IPS DF 19.7 (cell line): ENCODE data around the gene IGSF8.
A peak's percentile ranks its signal among the peaks of the same experiment; 100 is the strongest.

ENCODE experiments used
- DNase-seq: peaks from one replicate; pipeline ENCODE4 v3.0.0-alpha.2; 2013; ENCODE audit warnings: low read depth, low spot score

IGSF8 gene

DNA sequence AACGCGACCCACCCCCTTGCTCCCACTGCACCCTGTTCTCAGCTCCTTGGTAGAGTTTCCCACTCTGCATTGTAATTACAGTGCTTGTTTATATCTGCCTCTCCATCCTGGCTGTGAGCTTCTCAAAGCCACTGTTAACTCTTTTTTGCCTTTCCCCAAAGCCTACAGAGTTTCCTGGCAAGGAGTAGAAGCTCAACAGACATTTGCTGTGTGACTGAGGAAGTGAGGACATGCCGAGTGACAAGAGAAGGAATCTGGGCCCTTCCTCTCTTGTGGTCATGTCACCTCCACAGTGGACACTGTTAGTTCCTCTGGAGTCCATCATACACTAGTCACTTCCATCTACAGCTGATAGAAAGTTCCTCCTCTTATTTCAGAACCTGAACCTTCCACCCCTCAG lies 6.1 kb upstream of the IGSF8 start:
- no peak for DNase-seq

DNA sequence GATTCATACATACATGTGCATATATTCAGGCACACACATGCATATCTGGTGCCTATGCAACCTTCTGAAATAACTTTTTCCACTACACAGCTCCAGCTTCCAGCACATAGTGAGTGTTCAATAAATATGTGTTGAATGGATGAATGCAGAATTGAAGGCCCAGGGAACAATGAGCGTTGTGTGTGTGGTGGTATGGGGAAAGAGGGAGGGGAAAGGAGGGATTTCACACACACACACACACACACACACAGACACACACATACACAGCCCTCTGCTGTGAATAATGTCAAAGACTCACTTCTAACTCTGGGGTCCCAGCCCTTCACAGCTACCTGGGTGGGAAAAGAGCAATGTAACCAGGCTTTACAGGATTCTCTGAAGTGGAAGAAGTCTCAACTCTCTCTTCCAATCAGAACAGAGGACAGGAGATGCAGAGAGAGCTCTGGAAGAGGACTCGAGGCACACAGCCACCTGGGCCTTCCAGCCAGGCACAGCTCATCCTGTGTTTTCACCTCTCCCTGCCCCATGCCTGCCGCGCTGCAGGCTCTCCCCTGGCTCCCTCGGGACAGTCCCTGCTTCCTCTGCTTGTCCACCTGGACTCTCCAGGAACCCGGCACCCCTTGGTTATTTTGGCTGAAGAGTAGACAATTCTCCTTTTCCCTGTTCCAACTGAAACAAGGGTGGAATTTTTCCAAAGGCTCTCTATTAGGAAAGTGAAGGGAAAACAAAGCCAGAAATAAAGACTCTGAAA lies 5.4 kb upstream of the IGSF8 start:
- no peak for DNase-seq

GRCh38 chr1:160101717-160102522 lies 3.5 kb upstream of the IGSF8 start:
- no peak for DNase-seq

DNA sequence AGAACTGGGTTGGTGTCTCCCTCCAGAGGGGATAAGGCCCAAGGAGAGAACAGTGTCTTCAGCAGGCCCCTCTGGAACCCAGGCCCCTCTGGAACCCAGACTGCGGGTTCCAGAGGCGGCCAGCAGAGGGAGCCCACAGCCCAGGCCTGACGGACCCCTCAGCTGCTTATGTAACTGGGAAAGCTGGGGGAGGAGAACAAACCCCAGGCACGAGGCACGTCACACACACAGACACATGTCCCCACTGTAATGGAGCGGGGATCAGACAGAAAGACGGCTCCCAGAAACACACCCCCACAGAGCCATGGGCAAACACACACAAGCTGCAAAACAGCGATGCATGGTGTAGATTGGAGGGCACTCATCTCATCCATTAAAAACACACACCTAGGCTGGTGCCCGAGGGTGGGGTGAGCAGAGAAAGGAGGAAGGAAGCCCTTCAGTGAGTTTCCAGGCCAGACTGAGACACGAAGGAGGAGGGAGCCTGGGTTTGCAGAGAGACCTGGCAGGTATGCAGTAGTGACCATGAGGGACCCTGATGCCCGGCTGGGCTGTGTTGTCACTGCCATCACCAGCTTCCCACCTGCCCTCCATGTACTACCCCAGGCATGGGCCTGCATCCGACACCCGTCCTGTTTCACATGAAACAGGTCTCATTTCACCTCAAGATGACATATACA lies 2.8 kb upstream of the IGSF8 start:
- DNase-seq = no peak

GRCh38 chr1:160099716-160100375 lies 1.4 kb upstream of the IGSF8 start:
- DNase-seq = no peak

- DNase-seq = no peak
Measured at GRCh38 chr1:160098852-160099561, 588 bp upstream of the IGSF8 start.

GRCh38 chr1:160097151-160097910 lies 1.1 kb downstream of the IGSF8 start:
- no peak for DNase-seq

DNA sequence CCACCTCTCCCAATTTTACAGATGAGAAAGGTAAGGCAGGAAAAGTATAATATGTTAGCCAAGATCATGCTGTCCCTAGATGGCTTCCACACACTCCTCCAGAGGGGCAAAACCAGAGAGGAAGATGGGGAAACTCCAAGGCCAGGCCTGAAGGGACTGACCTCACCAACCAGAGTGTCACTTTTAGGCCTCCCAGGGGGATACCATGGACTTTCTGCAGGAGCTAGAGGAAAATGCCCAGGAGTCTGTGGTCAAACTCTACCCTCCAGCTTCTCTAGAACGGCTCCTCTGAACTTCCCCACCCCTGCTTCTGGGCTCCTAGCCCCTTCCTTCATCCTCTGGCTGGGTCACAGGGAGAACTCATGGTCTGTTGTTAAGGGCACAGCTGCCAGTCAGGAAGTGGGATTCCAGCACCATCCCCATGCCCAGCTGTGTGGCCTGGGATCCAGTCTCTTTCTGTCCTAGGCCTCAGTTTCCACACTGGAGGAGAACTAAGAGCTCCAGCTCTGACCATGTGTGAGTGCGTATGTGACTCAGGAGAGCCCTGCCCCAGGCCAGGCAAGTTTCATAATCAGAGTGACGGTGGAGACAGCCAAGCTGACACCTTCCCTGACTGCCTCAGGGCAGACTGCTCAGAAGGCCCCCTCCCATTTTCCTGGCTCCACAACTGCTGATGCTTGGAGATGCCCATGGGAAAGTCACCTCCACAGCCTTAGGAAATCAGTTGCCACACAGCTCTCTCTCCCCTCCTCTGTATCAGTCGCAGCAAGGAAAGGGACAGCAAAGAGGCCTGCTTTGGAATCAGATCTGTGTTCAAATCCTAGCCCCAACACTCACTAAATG lies 1.9 kb downstream of the IGSF8 start:
- DNase-seq = no peak

DNA sequence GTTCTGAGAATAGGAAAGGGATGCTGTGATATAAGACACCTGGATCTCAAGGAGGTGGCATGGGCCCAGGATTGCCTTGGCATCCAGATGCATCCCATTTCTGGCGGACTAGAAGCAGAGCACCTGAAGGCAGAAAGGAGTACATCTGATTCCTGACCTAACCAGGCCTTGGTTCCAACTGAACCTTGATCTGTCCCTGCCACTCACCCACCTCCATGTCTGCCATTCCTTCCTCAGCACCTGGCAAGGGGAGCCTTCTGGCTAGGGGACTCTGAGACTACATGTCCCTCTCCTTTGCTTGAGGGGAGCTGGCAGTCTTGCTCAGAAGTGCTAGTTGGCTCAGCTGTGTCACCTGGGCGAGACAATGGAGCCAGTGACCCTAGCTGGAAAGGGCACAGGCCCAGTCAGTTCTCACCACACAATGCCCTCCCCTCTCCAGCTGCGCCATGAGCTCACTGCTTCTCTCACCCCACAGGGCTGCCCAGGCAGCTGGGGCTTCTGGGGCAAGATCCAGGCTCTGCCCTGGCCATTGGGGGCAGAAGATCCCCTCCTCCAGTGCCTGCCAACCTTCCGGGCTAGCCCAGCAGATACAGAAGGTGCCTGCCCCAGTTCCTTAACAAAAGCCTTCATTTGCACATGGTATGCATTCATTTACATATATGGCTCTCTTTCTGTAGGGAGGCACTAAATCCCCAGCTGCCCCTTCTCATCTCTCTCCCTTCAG lies 2.9 kb downstream of the IGSF8 start:
- peak; percentile 84 for DNase-seq

GRCh38 chr1:160094806-160095205 lies 3.6 kb downstream of the IGSF8 start:
- no peak for DNase-seq

- no peak for DNase-seq
Measured at GRCh38 chr1:160094291-160094625, 4.2 kb downstream of the IGSF8 start.

DNA sequence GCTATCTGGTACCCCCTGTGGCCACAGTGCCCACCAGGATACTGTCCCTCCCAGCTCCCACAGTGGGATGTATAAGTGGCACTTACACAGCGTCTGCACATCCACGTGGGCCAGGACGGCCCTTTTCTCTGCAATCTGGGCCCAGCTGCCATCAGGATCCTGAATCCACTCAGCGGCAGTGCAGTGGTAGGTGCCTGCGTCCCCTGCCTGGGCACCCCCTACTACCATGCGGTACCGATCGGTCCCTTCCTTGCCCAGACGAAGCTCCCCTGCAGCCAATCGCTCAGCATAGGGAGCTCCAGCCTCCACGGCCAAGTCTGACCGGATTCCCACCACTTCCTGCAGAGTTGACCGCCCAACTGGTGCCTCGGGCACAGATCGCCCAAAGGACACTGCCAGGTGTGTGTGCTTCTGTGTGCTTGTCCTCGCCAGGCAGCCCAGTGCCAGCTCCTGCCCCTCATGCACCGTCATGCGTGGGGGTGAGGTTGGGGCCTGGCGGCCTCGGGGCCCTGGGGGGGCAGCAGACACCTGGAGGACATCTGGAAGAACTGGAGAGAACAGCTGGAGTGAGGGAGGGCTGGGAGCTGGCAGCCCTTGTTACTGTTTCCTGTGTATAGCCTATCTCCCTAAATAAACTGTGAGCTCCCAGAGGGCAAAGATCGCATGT lies 4.7 kb downstream of the IGSF8 start:
- no peak for DNase-seq

GRCh38 chr1:160093069-160093395 lies 5.4 kb downstream of the IGSF8 start:
- DNase-seq = no peak

DNA sequence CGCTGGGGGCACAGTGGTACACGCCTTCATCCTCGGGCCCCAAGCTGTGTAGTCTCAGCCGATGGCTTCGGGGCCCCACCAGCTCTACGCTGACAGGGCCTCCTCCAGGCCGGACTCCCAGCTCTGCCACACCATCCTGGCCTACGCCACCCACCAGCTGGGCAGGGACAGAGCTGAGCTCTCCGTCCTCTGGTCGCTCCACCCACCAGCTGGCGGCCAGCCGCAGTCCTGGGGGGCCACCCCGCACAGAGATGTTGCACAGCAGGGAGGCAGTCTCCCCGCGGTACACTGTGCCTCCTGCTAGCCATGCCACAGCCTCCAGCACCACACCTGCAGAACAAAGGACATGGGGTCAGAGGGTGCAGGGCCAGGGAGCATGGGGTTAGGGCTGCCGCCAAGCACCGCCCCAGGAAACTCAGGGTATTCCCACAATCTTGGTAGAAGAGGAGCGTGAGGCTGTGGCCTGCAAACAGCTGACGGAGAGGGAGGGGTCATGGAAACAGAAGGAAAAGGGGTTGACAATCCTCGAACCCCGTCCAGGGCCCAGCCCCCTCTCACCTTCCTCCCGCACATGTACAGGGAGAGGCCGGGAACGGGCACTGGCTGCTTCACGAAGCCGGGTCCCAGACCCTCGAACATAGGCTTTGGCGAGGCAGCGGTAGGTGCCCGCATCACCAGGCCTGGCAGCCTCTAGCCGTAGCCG lies 5.9 kb downstream of the IGSF8 start:
- no peak for DNase-seq

DNA sequence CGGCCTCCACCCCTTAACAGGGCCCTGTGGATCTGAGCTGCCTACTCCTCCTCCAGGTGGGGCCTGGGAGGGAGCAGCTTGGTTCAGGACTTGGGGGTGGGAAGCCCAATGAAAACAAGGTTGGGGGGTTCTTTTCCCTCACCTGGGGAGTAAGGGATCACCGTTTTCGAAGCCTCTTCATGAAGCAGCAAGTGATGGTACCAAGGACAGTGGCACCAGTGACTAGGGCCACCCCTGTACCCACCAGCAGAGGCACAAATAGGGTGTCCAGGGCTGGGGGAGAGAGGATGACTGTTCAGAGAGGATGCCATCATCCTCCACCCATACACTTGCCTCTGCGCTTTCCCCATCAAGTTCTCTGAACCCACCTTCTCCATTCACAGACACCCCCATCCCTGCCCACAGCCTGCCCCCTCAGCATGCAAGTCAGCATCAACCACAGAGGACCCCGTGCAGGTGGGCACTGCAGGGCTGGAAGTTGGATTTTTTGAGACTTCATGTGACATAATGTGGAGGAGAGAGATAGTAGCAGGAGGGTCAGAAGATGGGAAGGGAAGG lies 6.7 kb downstream of the IGSF8 start:
- no peak for DNase-seq

GRCh38 chr1:160090760-160091159 lies 7.7 kb downstream of the IGSF8 start:
- DNase-seq = no peak

DNA sequence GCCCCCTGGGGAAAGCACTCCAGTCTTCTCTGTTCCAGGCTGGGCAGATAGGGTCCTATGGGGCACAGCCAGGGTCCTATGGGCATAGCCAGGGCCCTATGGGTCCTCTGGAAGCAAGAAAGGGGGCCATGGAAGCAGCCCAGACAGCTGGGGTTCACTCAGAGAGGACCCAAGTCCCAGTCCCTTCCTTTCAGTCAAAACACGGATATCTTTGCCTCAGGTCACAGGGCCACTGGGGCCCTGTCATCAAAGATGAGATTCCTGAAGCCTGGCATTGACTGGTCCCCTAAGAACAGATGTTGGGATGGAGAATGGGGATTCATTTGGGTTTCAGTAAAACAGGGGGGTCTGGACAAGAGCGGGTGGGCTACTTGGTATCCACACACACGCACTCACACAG lies 8.5 kb downstream of the IGSF8 start:
- no peak for DNase-seq

GRCh38 chr1:160087118-160087662 lies 11.2 kb downstream of the IGSF8 start:
- no peak for DNase-seq
